HFFc6 (cell line): ENCODE data around the gene SAMD14. TPM values are rescaled to one million over a fixed set of nuclear protein-coding genes. Genes with fewer than 3 reads are reported as not detected.

ENCODE experiments used
- DNase-seq: peaks from one replicate; pipeline ENCODE4 v3.0.0-alpha.2; 2018
- H3K27ac Mint-ChIP-seq: 2 replicates; pipeline ENCODE4 v1.8.0; 2020; ENCODE audit warnings: mild to moderate bottlenecking, mixed read lengths
- H3K27me3 Mint-ChIP-seq: 2 replicates; pipeline ENCODE4 v1.8.0; 2021; ENCODE audit warnings: mild to moderate bottlenecking, moderate library complexity, mixed read lengths; ENCODE audit not compliant: insufficient read depth
- H3K36me3 Mint-ChIP-seq: 2 replicates; pipeline ENCODE4 v1.8.0; 2021; ENCODE audit warnings: low read depth, mixed read lengths
- H3K4me1 Mint-ChIP-seq: 2 replicates; pipeline ENCODE4 v1.8.0; 2020; ENCODE audit warnings: low read depth, mixed read lengths
- H3K4me3 Mint-ChIP-seq: 2 replicates; pipeline ENCODE4 v1.8.0; 2020; ENCODE audit warnings: mild to moderate bottlenecking, moderate library complexity, mixed read lengths
- H3K9me3 Mint-ChIP-seq: 2 replicates; pipeline ENCODE4 v1.8.0; 2020; ENCODE audit warnings: mild to moderate bottlenecking, mixed read lengths
- CTCF ChIP-seq: fragments of 200-600 bp; sonication (generic); IDR thresholded peaks from 2 replicates; pipeline ENCODE4 v1.5.0; 2021; ENCODE audit warnings: antibody characterized with exemption, mild to moderate bottlenecking
- total RNA-seq, 6 experiments: library from RNA; stranded (reverse); fragmentation: NEBNext Ultra II Directional; extraction: Animal tissue kit (Norgen Biotek cat#: 25700); gene quantifications; 2 replicates in 1 of 6; 3 replicates in 5 of 6; pipeline ENCODE4 v1.2.3, GENCODE V29; 2021

SAMD14 gene
- total RNA-seq, 6 experiments from 2014 or later: 4.3 to 14.1 (median 11.4) TPM

- Mint-ChIP-seq H3K4me1 (peaks cover 46% of the 10 kb centered on the region), H3K27ac (no peak overlapping the region), H3K36me3 (no peaks in the 10 kb centered on the region), H3K9me3 (no peaks in the 10 kb centered on the region), H3K27me3 (no peaks in the 10 kb centered on the region; the same call in 1 of the 2 replicates), H3K4me3 (no peak overlapping the region)
- no peak for TF ChIP-seq CTCF
- no peak for DNase-seq
These were observed 26.7 kb downstream of the SAMD14 start for GRCh38 chr17:50103252-50103651.

GRCh38 chr17:50102164-50102991 is 27.6 kb downstream of the SAMD14 start:
- H3K4me1 Mint-ChIP-seq: peaks cover 37% of the 10 kb centered on the region

GRCh38 chr17:50101346-50102163 is 28.4 kb downstream of the SAMD14 start:
- Mint-ChIP-seq H3K4me3 (peak overlapping the region; percentile 20; the same call in 1 of the 2 replicates), H3K27me3 (peaks cover 4% of the 10 kb centered on the region), H3K36me3 (no peaks in the 10 kb centered on the region), H3K4me1 (peaks cover 30% of the 10 kb centered on the region), H3K9me3 (no peaks in the 10 kb centered on the region), H3K27ac (peak overlapping the region; percentile 59; the same call in 1 of the 2 replicates)
- DNase-seq: peak; percentile 28
- 0 out of 2 replicates have a peak, but pooled peaks have one; percentile 20 for TF ChIP-seq CTCF

More at GRCh38 chr17:50102164-50102991, 27.6 kb downstream of the SAMD14 start:
- Mint-ChIP-seq H3K9me3 (no peaks in the 10 kb centered on the region), H3K27me3 (no peaks in the 10 kb centered on the region; the same call in 1 of the 2 replicates), H3K27ac (no peak overlapping the region), H3K4me3 (no peak overlapping the region), H3K36me3 (no peaks in the 10 kb centered on the region)
- DNase-seq: no peak
- no peak for TF ChIP-seq CTCF

GRCh38 chr17:50100921-50101345 is 29.0 kb downstream of the SAMD14 start:
- Mint-ChIP-seq H3K4me1 (peaks cover 36% of the 10 kb centered on the region), H3K36me3 (no peaks in the 10 kb centered on the region), H3K27ac (peak overlapping the region; percentile 59), H3K27me3 (peaks cover 5% of the 10 kb centered on the region), H3K9me3 (no peaks in the 10 kb centered on the region), H3K4me3 (peak overlapping the region; percentile 20; the same call in 1 of the 2 replicates)
- DNase-seq: peak; percentile 31
- TF ChIP-seq CTCF: no peak

GRCh38 chr17:50100480-50100883 is 29.5 kb downstream of the SAMD14 start:
- DNase-seq: no peak
- peak overlapping the region; percentile 74 for H3K27ac Mint-ChIP-seq
- peaks cover 40% of the 10 kb centered on the region for H3K4me1 Mint-ChIP-seq
- H3K9me3 Mint-ChIP-seq: no peaks in the 10 kb centered on the region
- H3K4me3 Mint-ChIP-seq: peak overlapping the region; percentile 20; the same call in 1 of the 2 replicates
- H3K27me3 Mint-ChIP-seq: peaks cover 10% of the 10 kb centered on the region
- TF ChIP-seq CTCF: no peak
- no peaks in the 10 kb centered on the region for H3K36me3 Mint-ChIP-seq
